Endothelial cell of umbilical vein (primary cell): ENCODE data around the gene MPC2. TPM values are rescaled to one million over a fixed set of nuclear protein-coding genes. Genes with fewer than 3 reads are reported as not detected.

Experiments used
- BruUV-seq: library from RNA; stranded (reverse); fragments of 400-500 nt; replicated peaks from 2 replicates; lab custom pipeline; 2021; lab: Mats Ljungman, UMichigan
- CTCF ChIA-PET: fragments of 300-600, 350-600 bp; sonication (Branson Sonifier 250); formaldehyde crosslinking; loops from one replicate; lab custom pipeline; 2021; ENCODE audit warnings: antibody characterized with exemption, inconsistent platforms; lab: Charles Lee
- POLR2A ChIA-PET: fragments of 300-600, 350-600 bp; sonication (Branson Sonifier 250); formaldehyde crosslinking; loops from one replicate; lab custom pipeline; 2021; ENCODE audit warnings: antibody characterized with exemption, inconsistent platforms; lab: Charles Lee
- DNase-seq: peaks from one replicate; pipeline ENCODE4 v3.0.0-alpha.2; 2011; ENCODE audit warnings: low read depth, low spot score
- FAIRE-seq: peaks from 2 replicates; lab custom pipeline; 2011; peaks lifted over from hg19 to GRCh38; lab: Jason Lieb, UNC
- H2AFZ ChIP-seq: 2 replicates; pipeline ENCODE4 v1.6.0; 2012; ENCODE audit warnings: low read depth, low read length, control low read depth, inconsistent platforms
- H3K27ac ChIP-seq: 2 replicates; pipeline ENCODE4 v1.5.1; 2011; ENCODE audit warnings: low read depth, mild to moderate bottlenecking, control low read depth, low read length, moderate library complexity; ENCODE audit not compliant: insufficient read depth
- H3K27me3 ChIP-seq, 2 experiments: 2 replicates each; pipeline versions ENCODE4 v1.6.0 to v1.6.1; 2011; ENCODE audit warnings: low read length in 2 of 2, mixed read lengths in 1 of 2; ENCODE audit not compliant: control insufficient read depth in 2 of 2, insufficient read depth in 2 of 2
- H3K36me3 ChIP-seq, 2 experiments: 2 replicates in 1 of 2; 3 replicates in 1 of 2; pipeline ENCODE4 v1.5.1; 2011; ENCODE audit warnings: low read length in 2 of 2, mild to moderate bottlenecking in 1 of 2, moderate library complexity in 1 of 2; ENCODE audit not compliant: control insufficient read depth in 2 of 2, insufficient read depth in 2 of 2; ENCODE audit errors: extremely low read depth in 1 of 2
- H3K4me1 ChIP-seq: 3 replicates; pipeline ENCODE4 v1.5.1; 2011; ENCODE audit warnings: mild to moderate bottlenecking, low read length; ENCODE audit not compliant: control insufficient read depth, insufficient read depth; ENCODE audit errors: extremely low read depth
- H3K4me2 ChIP-seq: 2 replicates; pipeline ENCODE4 v1.6.1; 2011; ENCODE audit warnings: low read length, control low read depth, mixed read lengths; ENCODE audit not compliant: insufficient read depth
- H3K4me3 ChIP-seq, 3 experiments: fragments of 200-600 bp in 1 of 3; sonication (generic), shearing (Covaris generic) in 1 of 3; replicated peaks in 1 of 3; 2 replicates each; pipeline ENCODE4 v1.5.1; 2011 to 2016; ENCODE audit warnings: control low read depth in 3 of 3, low read length in 3 of 3, mild to moderate bottlenecking in 2 of 3, inconsistent platforms in 1 of 3, low read depth in 1 of 3, moderate library complexity in 1 of 3; ENCODE audit not compliant: insufficient read depth in 1 of 3
- H3K79me2 ChIP-seq: 2 replicates; pipeline ENCODE4 v1.6.0; 2012; ENCODE audit warnings: low read length, inconsistent platforms; ENCODE audit not compliant: control insufficient read depth, insufficient read depth
- H3K9ac ChIP-seq: replicated peaks from 2 replicates; pipeline ENCODE3; 2011; ENCODE audit warnings: low read length, control low read depth; ENCODE audit not compliant: insufficient read depth; ENCODE audit errors: extremely low read depth
- H3K9me1 ChIP-seq: replicated peaks from 3 replicates; pipeline ENCODE4 v1.6.0; 2011; ENCODE audit warnings: mild to moderate bottlenecking, low read length; ENCODE audit not compliant: control insufficient read depth, insufficient read depth; ENCODE audit errors: extremely low read depth
- H3K9me3 ChIP-seq: replicated peaks from 2 replicates; pipeline ENCODE4 v1.5.1; 2012; ENCODE audit warnings: low read length, inconsistent platforms; ENCODE audit not compliant: control insufficient read depth, insufficient read depth
- H4K20me1 ChIP-seq: replicated peaks from 2 replicates; pipeline ENCODE3; 2011; ENCODE audit warnings: mild to moderate bottlenecking, low read length; ENCODE audit not compliant: control insufficient read depth, insufficient read depth; ENCODE audit errors: extremely low read depth
- CTCF ChIP-seq, 2 donors: IDR thresholded peaks; 1 replicate in 1 of 2; 2 replicates in 1 of 2; pipeline ENCODE4 v1.5.1; 2011; ENCODE audit warnings: low read length in 2 of 2, mild to moderate bottlenecking in 2 of 2, moderate library complexity in 2 of 2, control low read depth in 1 of 2, inconsistent platforms in 1 of 2, low read depth in 1 of 2; ENCODE audit not compliant: insufficient read depth in 1 of 2; ENCODE audit errors: extremely low read depth in 1 of 2
- EZH2 ChIP-seq: IDR thresholded peaks from 2 replicates; pipeline ENCODE4 v1.6.1; 2012; ENCODE audit warnings: borderline replicate concordance, low read depth, mild to moderate bottlenecking, moderate library complexity, low read length, inconsistent platforms; ENCODE audit not compliant: severe bottlenecking
- FOS ChIP-seq: IDR thresholded peaks from 2 replicates; pipeline ENCODE4 v1.6.1; 2011; ENCODE audit warnings: mild to moderate bottlenecking, low read length, moderate library complexity, borderline replicate concordance; ENCODE audit not compliant: insufficient read depth
- GATA2 ChIP-seq: IDR thresholded peaks from 2 replicates; pipeline ENCODE4 v1.7.0; 2011; ENCODE audit warnings: low read depth, mild to moderate bottlenecking, moderate library complexity, mixed read lengths, low read length; ENCODE audit not compliant: insufficient read length, insufficient read depth
- MAX ChIP-seq: IDR thresholded peaks from 2 replicates; pipeline ENCODE4 v1.6.1; 2011; ENCODE audit not compliant: insufficient read depth, insufficient read length
- MYC ChIP-seq: IDR thresholded peaks from one replicate; pipeline ENCODE4 v1.6.1; 2011; ENCODE audit warnings: mild to moderate bottlenecking, low read depth, low read length
- POLR2AphosphoS5 ChIP-seq: IDR thresholded peaks from 2 replicates; pipeline ENCODE4 v1.6.1; 2012; ENCODE audit warnings: low read depth, mild to moderate bottlenecking, control low read depth, low read length, moderate library complexity; ENCODE audit not compliant: insufficient read depth
- dilution Hi-C: fragments of 300-500 bp; cut with MboI; formaldehyde crosslinking; loops from one replicate; pipeline ENCODE4 v1.15.0; 2019; ENCODE audit warnings: low sequenced_read_pairs; ENCODE audit not compliant: extremely low pct_ligation_motif_present
- intact Hi-C: fragments of 100-400 bp; cut with micrococcal nuclease; formaldehyde crosslinking; loops from one replicate; pipeline ENCODE4 v1.10.0; 2022
- polyA plus RNA-seq, 4 experiments: library from polyadenylated mRNA; depleted of rRNA in 3 of 4; stranded (reverse) in 3 of 4; unstranded in 1 of 4; fragments of >200 nt; gene quantifications; 2 replicates each; pipeline versions ENCODE4 v1.2.1 to v1.2.3, GENCODE V29; 2011 to 2012; ENCODE audit warnings: missing spikeins in 1 of 4
- total RNA-seq: library from RNA; stranded (reverse); gene quantifications from 2 replicates; pipeline ENCODE4 v1.2.3, GENCODE V29; 2021

MPC2 gene
- total and polyA plus RNA-seq, 2 donors (not counting 3 experiments of a cell fraction or from before 2014, with no cell fraction given) = 14.9 to 35.8 TPM

- Histone ChIP-seq H3K36me3 (no peaks in the 10 kb centered on the region), H3K4me1 (no peaks in the 10 kb centered on the region), H3K9me3 (no peaks in the 10 kb centered on the region), H3K27ac (no peak overlapping the region), H4K20me1 (no peaks in the 10 kb centered on the region), H3K79me2 (no peaks in the 10 kb centered on the region), H2AFZ (no peak overlapping the region), H3K9ac (no peak overlapping the region), H3K4me3 (no peak overlapping the region), H3K27me3 (no peaks in the 10 kb centered on the region), H3K4me2 (no peak overlapping the region), H3K9me1 (no peaks in the 10 kb centered on the region)
- no TSS peak for BruUV-seq
- TF ChIP-seq FOS (no peak), GATA2 (no peak), MYC (no peak), MAX (no peak), CTCF (IDR thresholded peaks at IDR 0.05; ENCODE audit: extremely low read depth in 1 of 2, insufficient read depth in 1 of 2, low read depth in 1 of 2, low read length in 2 of 2) (no peak), EZH2 (no peak), POLR2AphosphoS5 (no peak)
- FAIRE-seq (no peak), DNase-seq (no peak)
- dilution Hi-C loops (no loop called here), intact Hi-C loops (no loop called here)
- CTCF ChIA-PET = interaction anchor here (1.5 kb wide), 1 partner anchor 23 kb away, joined by 3 read pairs; no protein-coding TSS in a partner anchor
- POLR2A ChIA-PET = no interaction called here
Measured at GRCh38 chr1:167912294-167912693, 24.6 kb downstream of the MPC2 start.
